Ectodermal cell (in vitro differentiated cells): Measurements from ENCODE around the gene C1S.

ENCODE experiments used
- H3K27ac ChIP-seq: 2 replicates; pipeline ENCODE4 v1.7.0; 2013; ENCODE audit warnings: mild to moderate bottlenecking, low read depth, low read length; ENCODE audit not compliant: insufficient read depth, poor library complexity, severe bottlenecking
- H3K27me3 ChIP-seq: 2 replicates; pipeline ENCODE4 v1.7.0; 2013; ENCODE audit warnings: mild to moderate bottlenecking, low read length; ENCODE audit not compliant: insufficient read depth, control insufficient read depth, poor library complexity, severe bottlenecking
- H3K36me3 ChIP-seq: one replicate; pipeline ENCODE4 v1.7.0; 2013; ENCODE audit warnings: low read length; ENCODE audit not compliant: control insufficient read depth, insufficient read depth
- H3K4me1 ChIP-seq: one replicate; pipeline ENCODE4 v1.7.0; 2013; ENCODE audit warnings: low read length; ENCODE audit not compliant: control insufficient read depth, insufficient read depth
- H3K4me3 ChIP-seq: 2 replicates; pipeline ENCODE4 v1.7.0; 2013; ENCODE audit warnings: low read depth, low read length, control low read depth; ENCODE audit not compliant: insufficient read depth
- H3K9me3 ChIP-seq: 2 replicates; pipeline ENCODE4 v1.7.0; 2013; ENCODE audit warnings: mild to moderate bottlenecking, low read length, moderate library complexity; ENCODE audit not compliant: control insufficient read depth
- WGBS, 2 experiments: methylation state at CpG; one replicate each; pipeline ENCODE4 v1.1.7; 2013; ENCODE audit warnings: missing lambda C conversion rate in 2 of 2; 5-methylcytosine and 5-hydroxymethylcytosine counted together

Gene C1S

GRCh38 chr12:7090222-7090998, 29.9 kb downstream of the C1S start:
- Histone ChIP-seq H3K4me3 (no peak overlapping the region), H3K27ac (no peak overlapping the region), H3K36me3 (no peaks in the 10 kb centered on the region), H3K9me3 (no peaks in the 10 kb centered on the region), H3K27me3 (no peaks in the 10 kb centered on the region), H3K4me1 (peaks cover 7% of the 10 kb centered on the region)
- 63 to 64% methylated on average over 16 of the region's 16 CpGs for WGBS, 2 experiments

- no peaks in the 10 kb centered on the region for H3K27me3 ChIP-seq
- H3K36me3 ChIP-seq: no peaks in the 10 kb centered on the region
- 93 to 97% methylated on average over 7 of the region's 7 CpGs for WGBS, 2 experiments
- no peak overlapping the region for H3K27ac ChIP-seq
- no peak overlapping the region for H3K4me3 ChIP-seq
- H3K4me1 ChIP-seq: peaks cover 7% of the 10 kb centered on the region
- no peaks in the 10 kb centered on the region for H3K9me3 ChIP-seq
These were observed 30.7 kb downstream of the C1S start for GRCh38 chr12:7091171-7091570.

GRCh38 chr12:7091660-7092228, 31.2 kb downstream of the C1S start:
- WGBS, 2 experiments: 81 to 85% methylated on average over 10 of the region's 10 CpGs
- Histone ChIP-seq H3K27me3 (no peaks in the 10 kb centered on the region), H3K36me3 (no peaks in the 10 kb centered on the region), H3K4me1 (peaks cover 7% of the 10 kb centered on the region), H3K9me3 (no peaks in the 10 kb centered on the region), H3K27ac (no peak overlapping the region), H3K4me3 (no peak overlapping the region)

GRCh38 chr12:7092229-7092985, 31.9 kb downstream of the C1S start, which contains the start of gene C1R:
C1R (minus strand) TSS chr12:7092445; CDS start chr12:7092388, 57 bp downstream.
- Histone ChIP-seq H3K4me3 (peak within 1 kb of the TSS; percentile 13), H3K9me3 (no peaks in the 10 kb centered on the region), H3K4me1 (peaks cover 7% of the 10 kb centered on the region), H3K27ac (no peak within 1 kb of the TSS), H3K36me3 (no peaks in the 10 kb centered on the region), H3K27me3 (no peaks in the 10 kb centered on the region)
- WGBS, 2 experiments: 49 to 51% methylated on average over 16 of the region's 16 CpGs

- no peaks in the 10 kb centered on the region for H3K27me3 ChIP-seq
- 86 to 88% methylated on average over 8 of the region's 8 CpGs for WGBS, 2 experiments
- H3K4me3 ChIP-seq: no peak overlapping the region
- H3K4me1 ChIP-seq: peaks cover 7% of the 10 kb centered on the region
- no peak overlapping the region for H3K27ac ChIP-seq
- H3K36me3 ChIP-seq: no peaks in the 10 kb centered on the region
- H3K9me3 ChIP-seq: no peaks in the 10 kb centered on the region
These were observed 32.5 kb downstream of the C1S start for GRCh38 chr12:7092986-7093460.

GRCh38 chr12:7093486-7093885, 33.0 kb downstream of the C1S start:
- Histone ChIP-seq H3K27ac (no peak overlapping the region), H3K36me3 (no peaks in the 10 kb centered on the region), H3K27me3 (no peaks in the 10 kb centered on the region), H3K4me1 (peaks cover 7% of the 10 kb centered on the region), H3K4me3 (no peak overlapping the region), H3K9me3 (no peaks in the 10 kb centered on the region)
- 88 to 90% methylated on average over 5 of the region's 5 CpGs for WGBS, 2 experiments

GRCh38 chr12:7093892-7094291, 33.4 kb downstream of the C1S start:
- Histone ChIP-seq H3K27ac (no peak overlapping the region), H3K36me3 (no peaks in the 10 kb centered on the region), H3K4me1 (peaks cover 7% of the 10 kb centered on the region), H3K9me3 (no peaks in the 10 kb centered on the region), H3K27me3 (no peaks in the 10 kb centered on the region), H3K4me3 (no peak overlapping the region)
- WGBS, 2 experiments: 94 to 95% methylated on average over 10 of the region's 10 CpGs

GRCh38 chr12:7096006-7096932, 35.8 kb downstream of the C1S start:
- no peaks in the 10 kb centered on the region for H3K27me3 ChIP-seq
- no peaks in the 10 kb centered on the region for H3K9me3 ChIP-seq
- 93% methylated on average over 25 to 26 of the region's 26 CpGs for WGBS, 2 experiments
- H3K4me3 ChIP-seq: no peak overlapping the region
- no peaks in the 10 kb centered on the region for H3K4me1 ChIP-seq
- H3K27ac ChIP-seq: no peak overlapping the region
- no peaks in the 10 kb centered on the region for H3K36me3 ChIP-seq

GRCh38 chr12:7096979-7097378, 36.5 kb downstream of the C1S start:
- WGBS, 2 experiments: 90 to 91% methylated on average over 19 of the region's 19 CpGs
- Histone ChIP-seq H3K4me1 (no peaks in the 10 kb centered on the region), H3K4me3 (no peak overlapping the region)

More at GRCh38 chr12:7096979-7097378, 36.5 kb downstream of the C1S start:
- Histone ChIP-seq H3K27ac (no peak overlapping the region), H3K9me3 (no peaks in the 10 kb centered on the region), H3K36me3 (no peaks in the 10 kb centered on the region), H3K27me3 (no peaks in the 10 kb centered on the region)
